Adrenal gland (tissue), 12 donors: ENCODE measurements around the gene CFAP73. TPM values are rescaled to one million over a fixed set of nuclear protein-coding genes. Genes with fewer than 3 reads are reported as not detected.

Source experiments
- DNase-seq, 7 donors: peaks; one replicate each; pipeline ENCODE4 v3.0.0-alpha.2; 2019 to 2020
- H3K27ac ChIP-seq, 5 donors: fragments of 200-600 bp; sonication (generic) in 4 of 5; 1 replicate in 3 of 5; 2 replicates in 2 of 5; pipeline versions ENCODE4 v1.5.1 to v1.8.0; 2016 to 2020; ENCODE audit warnings: mild to moderate bottlenecking in 1 of 5
- H3K27me3 ChIP-seq: fragments of 200-600 bp; 2 replicates; pipeline ENCODE4 v1.8.0; 2021
- H3K36me3 ChIP-seq, 2 donors: fragments of 200-600 bp; replicated peaks in 1 of 2; 1 replicate in 1 of 2; 2 replicates in 1 of 2; pipeline versions ENCODE4 v1.5.1 to v1.8.0; 2018 to 2022
- H3K4me1 ChIP-seq, 2 donors: fragments of 200-600 bp; replicated peaks in 1 of 2; 1 replicate in 1 of 2; 2 replicates in 1 of 2; pipeline versions ENCODE4 v1.5.1 to v1.8.0; 2018 to 2021
- H3K4me3 ChIP-seq, 4 donors: fragments of 200-600 bp; sonication (generic) in 3 of 4; one replicate each; pipeline ENCODE4 v1.5.1; 2016 to 2018
- H3K9me3 ChIP-seq, 3 donors: fragments of 200-600 bp; sonication (generic) in 1 of 3; replicated peaks in 1 of 3; 1 replicate in 2 of 3; 2 replicates in 1 of 3; pipeline versions ENCODE4 v1.5.1 to v1.8.0; 2016 to 2021
- POLR2A ChIP-seq, 2 donors: fragments of 450-650 bp; IDR thresholded peaks; one replicate each; pipeline ENCODE4 v1.6.1; 2017; ENCODE audit warnings: antibody characterized with exemption in 2 of 2, mild to moderate bottlenecking in 2 of 2, moderate library complexity in 1 of 2
- WGBS, 4 donors: extraction: QIAGEN DNeasy Blood & Tissue Kit in 2 of 4; methylation state at CpG; one replicate each; pipeline versions ENCODE4 v1.1.5 to v1.1.7; 2013 to 2017; 5-methylcytosine and 5-hydroxymethylcytosine counted together
- intact Hi-C, 2 donors: fragments of 100-400 bp; cut with DNase I; formaldehyde crosslinking; loops; one replicate each; pipeline versions ENCODE4 v1.14.1 to v1.15.0; 2022 to 2023
- polyA plus RNA-seq, 3 donors: library from polyadenylated mRNA; stranded (reverse); fragments of 200-250 nt in 2 of 3; fragments of 350-450 nt in 1 of 3; fragmentation: Illumina TruSeq in 1 of 3; extraction: RNeasy Lipid Tissue Mini Kit (QIAGEN cat#74804) in 1 of 3; gene quantifications; one replicate each; pipeline ENCODE4 v1.2.3, GENCODE V29; 2013 to 2014
- total RNA-seq, 9 donors: library from RNA; depleted of rRNA in 4 of 9; stranded (reverse); fragments of >200 nt in 4 of 9; fragments of 120-200 nt in 1 of 9; fragmentation: NEBNext Ultra II Directional in 1 of 9; extraction: Animal tissue kit (Norgen Biotek cat#: 25700) in 1 of 9; gene quantifications; one replicate each; pipeline versions ENCODE4 v1.1.0 to v1.2.4, GENCODE V29; 2013 to 2023
- TF ChIP-seq, protein P1 (sequence below), 6 experiments: fragments of 450-650 bp in 4 of 6; fragments of 200-600 bp in 2 of 6; sonication (generic) in 1 of 6; IDR thresholded peaks; 1 replicate in 5 of 6; 2 replicates in 1 of 6; pipeline versions ENCODE4 v1.5.1 to v1.8.0; 2016 to 2021; ENCODE audit warnings: antibody characterized with exemption in 6 of 6, mild to moderate bottlenecking in 2 of 6, moderate library complexity in 1 of 6
- donor health status: healthy with polysubstance abuse.
- donor health status: Bipolar disorder and iron deficiency.
- donor health status: DM: yes; HTN: yes; CAD: no.
- donor health status: DM: no; HTN: no; CAD: no.
- donor health status: DM: no; HTN: no; CAD: no.
- donor health status: DM: yes; HTN: yes; CAD: no.

The CFAP73 gene
- total and polyA plus RNA-seq, 12 donors: 0.14 to 0.57 (median 0.24) TPM; not detected in 7

DNA sequence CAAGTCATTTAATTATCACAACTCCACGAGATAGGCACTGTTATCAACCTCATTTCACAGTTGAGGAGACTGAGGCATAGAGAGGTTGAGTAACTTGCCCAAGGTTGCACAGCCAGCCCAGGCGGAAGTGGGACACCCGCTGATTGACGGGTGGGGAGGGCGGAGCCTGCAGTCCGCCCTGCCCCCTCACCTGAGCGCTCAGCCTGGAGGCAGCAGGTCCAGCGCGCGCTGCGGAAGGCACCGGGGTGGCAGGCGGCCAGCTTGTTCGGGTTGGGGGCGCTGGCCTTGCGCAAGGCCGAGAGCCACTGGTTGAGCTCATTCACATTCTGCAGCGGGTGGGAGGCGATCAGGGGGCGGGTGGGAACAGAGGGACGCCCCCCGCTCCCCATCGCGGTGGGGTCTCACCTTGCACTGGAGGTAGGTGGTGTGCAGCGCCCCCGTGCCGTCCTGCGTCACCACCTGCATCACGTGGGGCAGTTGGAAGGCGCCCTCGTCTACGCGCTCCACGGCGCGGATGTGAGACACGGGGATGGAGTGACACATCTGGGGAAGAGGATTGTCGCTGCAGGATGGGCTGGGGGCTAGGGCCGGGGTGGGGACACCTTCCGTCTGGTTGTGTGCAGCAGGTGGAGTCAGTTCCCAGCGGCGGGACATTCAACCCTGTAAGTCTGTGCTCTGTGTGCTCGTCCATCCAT, 45.6 kb upstream of the CFAP73 start:
- no peaks in the 10 kb centered on the region for H3K27me3 ChIP-seq
- peak overlapping the region in 1 of 5 donors; percentile 7 for H3K27ac ChIP-seq
- 4 to 21% (median 12%) methylated on average over 11 to 43 of the region's 43 CpGs for WGBS, 4 donors
- no peaks in the 10 kb centered on the region for H3K36me3 ChIP-seq
- intact Hi-C loops: no loop called here
- TF ChIP-seq POLR2A (IDR thresholded peaks at IDR 0.05): no peak
- TF ChIP-seq, protein P1, sequence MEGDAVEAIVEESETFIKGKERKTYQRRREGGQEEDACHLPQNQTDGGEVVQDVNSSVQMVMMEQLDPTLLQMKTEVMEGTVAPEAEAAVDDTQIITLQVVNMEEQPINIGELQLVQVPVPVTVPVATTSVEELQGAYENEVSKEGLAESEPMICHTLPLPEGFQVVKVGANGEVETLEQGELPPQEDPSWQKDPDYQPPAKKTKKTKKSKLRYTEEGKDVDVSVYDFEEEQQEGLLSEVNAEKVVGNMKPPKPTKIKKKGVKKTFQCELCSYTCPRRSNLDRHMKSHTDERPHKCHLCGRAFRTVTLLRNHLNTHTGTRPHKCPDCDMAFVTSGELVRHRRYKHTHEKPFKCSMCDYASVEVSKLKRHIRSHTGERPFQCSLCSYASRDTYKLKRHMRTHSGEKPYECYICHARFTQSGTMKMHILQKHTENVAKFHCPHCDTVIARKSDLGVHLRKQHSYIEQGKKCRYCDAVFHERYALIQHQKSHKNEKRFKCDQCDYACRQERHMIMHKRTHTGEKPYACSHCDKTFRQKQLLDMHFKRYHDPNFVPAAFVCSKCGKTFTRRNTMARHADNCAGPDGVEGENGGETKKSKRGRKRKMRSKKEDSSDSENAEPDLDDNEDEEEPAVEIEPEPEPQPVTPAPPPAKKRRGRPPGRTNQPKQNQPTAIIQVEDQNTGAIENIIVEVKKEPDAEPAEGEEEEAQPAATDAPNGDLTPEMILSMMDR (IDR thresholded peaks at IDR 0.05): no peak
- peak in 6 of 7 donors; percentile 34 to 59 (median 51) for DNase-seq
- peak overlapping the region in 1 of 4 donors; percentile 10 for H3K4me3 ChIP-seq
- no peaks in the 10 kb centered on the region for H3K4me1 ChIP-seq
- H3K9me3 ChIP-seq: no peaks in the 10 kb centered on the region

DNA sequence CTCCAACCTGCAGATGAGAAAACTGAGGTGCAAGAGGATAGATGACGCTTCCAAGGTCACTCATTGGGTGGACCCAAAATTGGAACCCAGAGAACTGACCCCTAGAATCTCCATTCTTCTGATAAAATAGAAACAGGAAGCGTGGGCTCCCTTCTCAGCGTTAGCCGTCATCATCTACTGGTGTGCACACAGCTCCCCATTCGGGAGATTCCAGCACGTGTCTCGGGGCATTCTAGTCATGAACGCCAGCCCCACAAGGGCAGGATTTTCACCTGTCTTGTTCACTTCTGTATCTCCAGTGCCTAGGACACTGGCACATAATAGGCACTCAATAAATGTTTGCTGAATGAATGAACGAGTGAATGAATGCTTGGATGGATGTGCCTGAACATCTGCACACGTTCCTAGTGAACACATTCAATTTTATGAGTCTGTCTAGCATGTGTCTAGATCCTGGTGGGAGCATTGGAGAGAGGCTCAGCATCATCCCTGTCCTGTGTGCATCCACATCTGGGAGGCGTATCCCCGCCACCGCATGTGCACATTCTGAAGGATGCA, 44.5 kb upstream of the CFAP73 start:
- TF ChIP-seq POLR2A (IDR thresholded peaks at IDR 0.05): no peak
- TF ChIP-seq, protein P1 (IDR thresholded peaks at IDR 0.05): no peak
- Histone ChIP-seq H3K27ac (no peak overlapping the region), H3K4me1 (no peaks in the 10 kb centered on the region), H3K9me3 (no peaks in the 10 kb centered on the region), H3K4me3 (no peak overlapping the region), H3K36me3 (no peaks in the 10 kb centered on the region), H3K27me3 (no peaks in the 10 kb centered on the region)
- intact Hi-C loops: no loop called here
- 75 to 89% (median 88%) methylated on average over 12 to 13 of the region's 13 CpGs for WGBS, 4 donors
- no peak for DNase-seq

DNA sequence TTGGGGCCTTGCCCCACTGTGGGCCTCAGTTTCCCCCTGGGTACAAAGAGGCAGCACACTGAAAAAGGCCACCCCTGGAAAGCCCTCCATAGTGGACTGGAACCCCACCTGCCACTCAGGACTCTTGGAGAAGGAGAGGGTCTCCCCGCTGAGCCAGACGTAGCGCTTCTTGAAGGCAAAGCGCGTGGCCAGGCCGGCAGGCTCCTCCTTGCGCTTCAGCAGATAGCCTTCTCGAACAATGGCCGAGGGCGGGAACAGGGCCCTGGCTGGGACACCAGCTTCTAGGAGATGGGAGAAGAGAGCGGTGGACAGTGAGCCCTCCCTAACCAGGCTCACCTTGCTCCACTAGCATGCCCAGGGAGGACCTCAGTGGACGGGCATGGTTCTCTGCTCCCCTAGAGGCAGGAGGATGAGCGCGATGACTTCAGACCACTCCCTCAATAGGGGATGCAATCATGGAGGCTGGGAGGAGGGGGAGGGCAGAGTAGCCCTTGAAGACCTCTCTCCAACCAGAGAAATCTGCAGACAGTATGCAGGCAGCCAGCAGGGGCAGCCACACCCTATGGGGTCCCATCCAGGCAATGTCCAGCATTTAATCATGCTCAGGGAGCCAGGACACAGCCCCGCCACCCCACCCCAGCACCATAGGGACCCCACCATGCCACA, 43.8 kb upstream of the CFAP73 start:
- H3K36me3 ChIP-seq: no peaks in the 10 kb centered on the region
- no peak overlapping the region for H3K27ac ChIP-seq
- no peak overlapping the region for H3K4me3 ChIP-seq
- no peaks in the 10 kb centered on the region for H3K4me1 ChIP-seq
- WGBS, 4 donors: 87 to 100% (median 91%) methylated on average over 1 to 15 of the region's 15 CpGs
- no peak for DNase-seq
- no peaks in the 10 kb centered on the region for H3K27me3 ChIP-seq
- TF ChIP-seq POLR2A (IDR thresholded peaks at IDR 0.05): no peak
- TF ChIP-seq, protein P1 (IDR thresholded peaks at IDR 0.05): no peak
- H3K9me3 ChIP-seq: no peaks in the 10 kb centered on the region
- intact Hi-C loops: no loop called here

DNA sequence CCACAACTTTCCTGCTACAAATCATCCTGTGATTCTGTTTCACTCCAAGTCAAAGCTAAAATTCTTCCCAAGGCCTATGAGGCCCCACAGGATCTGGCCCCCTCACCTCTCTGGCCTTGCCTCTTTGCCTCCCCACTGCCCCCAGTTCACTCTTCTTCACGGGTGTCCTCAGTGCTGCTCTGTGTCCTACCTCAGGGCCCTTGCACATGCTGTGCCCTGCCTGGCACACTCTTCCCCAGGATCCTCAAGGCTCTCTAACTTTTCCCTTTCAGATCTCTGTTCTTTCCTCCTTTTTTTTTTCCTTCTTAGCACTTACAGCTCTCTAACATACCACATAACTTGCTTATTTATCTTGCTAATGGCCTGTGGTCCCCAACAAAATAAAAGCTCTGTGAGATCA, 43.2 kb upstream of the CFAP73 start:
- intact Hi-C loops: no loop called here
- Histone ChIP-seq H3K36me3 (no peaks in the 10 kb centered on the region), H3K4me1 (no peaks in the 10 kb centered on the region), H3K27me3 (no peaks in the 10 kb centered on the region), H3K27ac (no peak overlapping the region), H3K9me3 (no peaks in the 10 kb centered on the region), H3K4me3 (no peak overlapping the region)
- no peak for DNase-seq
- WGBS, 4 donors: 74 to 79% (median 76%) methylated on average over 1 of the region's 1 CpG
- no peak for TF ChIP-seq POLR2A (IDR thresholded peaks at IDR 0.05)
- TF ChIP-seq, protein P1 (IDR thresholded peaks at IDR 0.05): no peak
